Neural progenitor cell (in vitro differentiated cells): Measurements from ENCODE around the gene NMUR1. TPM values are rescaled to one million over a fixed set of nuclear protein-coding genes. Genes with fewer than 3 reads are reported as not detected.

Source experiments
- DNase-seq: peaks from one replicate; pipeline ENCODE4 v3.0.0-alpha.2; 2016; ENCODE audit warnings: low spot score
- H2AFZ ChIP-seq: fragments of 200-600 bp; sonication (generic); replicated peaks from 2 replicates; pipeline ENCODE4 v1.6.1; 2016; ENCODE audit warnings: antibody characterized with exemption
- H3F3A ChIP-seq: fragments of 200-600 bp; sonication (generic); 2 replicates; pipeline ENCODE4 v1.6.1; 2016; ENCODE audit warnings: antibody characterized with exemption, low read depth
- H3K27ac ChIP-seq: fragments of 200-600 bp; sonication (generic); 2 replicates; pipeline ENCODE4 v1.5.1; 2016; ENCODE audit warnings: mild to moderate bottlenecking
- H3K27me3 ChIP-seq: fragments of 200-600 bp; sonication (generic); 2 replicates; pipeline ENCODE4 v1.6.1; 2016; ENCODE audit warnings: mild to moderate bottlenecking, moderate library complexity
- H3K36me3 ChIP-seq: fragments of 200-600 bp; sonication (generic); 2 replicates; pipeline ENCODE4 v1.5.1; 2016
- H3K4me1 ChIP-seq: fragments of 200-600 bp; sonication (generic); 2 replicates; pipeline ENCODE4 v1.6.1; 2016; ENCODE audit warnings: mixed run types
- H3K4me2 ChIP-seq: fragments of 200-600 bp; sonication (generic); 2 replicates; pipeline ENCODE4 v1.6.1; 2016
- H3K4me3 ChIP-seq: fragments of 200-600 bp; sonication (generic); 2 replicates; pipeline ENCODE4 v1.5.1; 2016
- H3K79me2 ChIP-seq: fragments of 200-600 bp; sonication (generic); 2 replicates; pipeline ENCODE4 v1.6.1; 2016; ENCODE audit warnings: low read depth
- H3K9ac ChIP-seq: fragments of 200-600 bp; sonication (generic); 2 replicates; pipeline ENCODE4 v1.6.1; 2016
- H3K9me3 ChIP-seq: fragments of 200-600 bp; sonication (generic); 2 replicates; pipeline ENCODE4 v1.5.1; 2016; ENCODE audit warnings: low read depth
- H4K20me1 ChIP-seq: fragments of 200-600 bp; sonication (generic); 2 replicates; pipeline ENCODE4 v1.6.1; 2016; ENCODE audit warnings: low read depth
- H3K27ac Mint-ChIP-seq: 3 replicates; pipeline ENCODE4 v1.8.0; 2021; ENCODE audit warnings: mixed read lengths
- H3K27me3 Mint-ChIP-seq: 2 replicates; pipeline ENCODE4 v1.8.0; 2022; ENCODE audit warnings: low read depth, mild to moderate bottlenecking, inconsistent platforms, moderate library complexity, mixed read lengths; ENCODE audit not compliant: insufficient read depth
- H3K36me3 Mint-ChIP-seq: 3 replicates; pipeline ENCODE4 v1.8.0; 2021; ENCODE audit warnings: mixed read lengths
- H3K4me1 Mint-ChIP-seq: 3 replicates; pipeline ENCODE4 v1.8.0; 2021; ENCODE audit warnings: mixed read lengths
- H3K4me3 Mint-ChIP-seq: 3 replicates; pipeline ENCODE4 v1.8.0; 2021; ENCODE audit warnings: mild to moderate bottlenecking, moderate library complexity, mixed read lengths
- H3K9me3 Mint-ChIP-seq: 3 replicates; pipeline ENCODE4 v1.8.0; 2020; ENCODE audit warnings: mixed read lengths
- EZH2 ChIP-seq: fragments of 200-600 bp; sonication (generic); IDR thresholded peaks from 2 replicates; pipeline ENCODE4 v1.6.1; 2017; ENCODE audit warnings: antibody characterized with exemption, mild to moderate bottlenecking, moderate library complexity
- EZH2phosphoT487 ChIP-seq: fragments of 200-600 bp; sonication (generic); IDR thresholded peaks from 2 replicates; pipeline ENCODE4 v1.6.1; 2017; ENCODE audit warnings: antibody characterized with exemption
- total RNA-seq: library from RNA; depleted of rRNA; stranded (reverse); fragments of >200 nt; gene quantifications from 2 replicates; pipeline ENCODE4 v1.2.3, GENCODE V29; 2015; ENCODE audit warnings: low replicate concordance
- TF ChIP-seq, protein P1 (sequence below): fragments of 200-600 bp; sonication (generic); IDR thresholded peaks from 2 replicates; pipeline ENCODE4 v1.5.1; 2017; ENCODE audit warnings: antibody characterized with exemption, mild to moderate bottlenecking

Gene NMUR1
- total RNA-seq, 1 donor from 2014 or later: 0.52 TPM

DNA sequence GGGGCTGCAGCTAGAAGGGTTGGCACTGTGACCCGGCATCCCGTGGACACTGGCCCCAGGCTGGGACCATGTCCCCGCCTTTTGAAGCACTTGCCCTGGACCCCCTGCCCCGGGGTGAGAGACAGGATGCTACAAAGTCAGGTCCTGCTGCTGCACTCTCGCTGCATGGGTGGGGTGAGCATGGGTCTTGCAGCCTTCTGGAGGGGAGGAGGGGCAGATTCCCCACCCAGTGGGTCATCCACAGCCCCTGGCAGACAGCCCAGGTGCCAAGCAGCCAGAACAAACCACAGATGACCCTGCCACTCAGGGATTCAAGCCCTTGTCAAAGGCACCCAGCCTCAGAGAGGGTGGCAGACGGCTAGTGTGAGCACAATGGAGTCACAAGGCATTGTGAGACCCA, 5.7 kb upstream of the NMUR1 start:
- TF ChIP-seq, protein P1, sequence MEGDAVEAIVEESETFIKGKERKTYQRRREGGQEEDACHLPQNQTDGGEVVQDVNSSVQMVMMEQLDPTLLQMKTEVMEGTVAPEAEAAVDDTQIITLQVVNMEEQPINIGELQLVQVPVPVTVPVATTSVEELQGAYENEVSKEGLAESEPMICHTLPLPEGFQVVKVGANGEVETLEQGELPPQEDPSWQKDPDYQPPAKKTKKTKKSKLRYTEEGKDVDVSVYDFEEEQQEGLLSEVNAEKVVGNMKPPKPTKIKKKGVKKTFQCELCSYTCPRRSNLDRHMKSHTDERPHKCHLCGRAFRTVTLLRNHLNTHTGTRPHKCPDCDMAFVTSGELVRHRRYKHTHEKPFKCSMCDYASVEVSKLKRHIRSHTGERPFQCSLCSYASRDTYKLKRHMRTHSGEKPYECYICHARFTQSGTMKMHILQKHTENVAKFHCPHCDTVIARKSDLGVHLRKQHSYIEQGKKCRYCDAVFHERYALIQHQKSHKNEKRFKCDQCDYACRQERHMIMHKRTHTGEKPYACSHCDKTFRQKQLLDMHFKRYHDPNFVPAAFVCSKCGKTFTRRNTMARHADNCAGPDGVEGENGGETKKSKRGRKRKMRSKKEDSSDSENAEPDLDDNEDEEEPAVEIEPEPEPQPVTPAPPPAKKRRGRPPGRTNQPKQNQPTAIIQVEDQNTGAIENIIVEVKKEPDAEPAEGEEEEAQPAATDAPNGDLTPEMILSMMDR: no peak
- TF ChIP-seq EZH2: no peak
- no peak for TF ChIP-seq EZH2phosphoT487
- Histone ChIP-seq H2AFZ (no peak overlapping the region), H3K27me3 (peaks cover 2% of the 10 kb centered on the region), H3F3A (no peaks in the 10 kb centered on the region), H3K27ac (no peak overlapping the region), H3K4me3 (no peak overlapping the region), H3K4me2 (no peak overlapping the region), H3K79me2 (no peaks in the 10 kb centered on the region), H4K20me1 (no peaks in the 10 kb centered on the region), H3K9ac (no peak overlapping the region), H3K4me1 (no peaks in the 10 kb centered on the region), H3K9me3 (no peaks in the 10 kb centered on the region), H3K36me3 (no peaks in the 10 kb centered on the region)
- H3K36me3 Mint-ChIP-seq: no peaks in the 10 kb centered on the region
- DNase-seq: no peak
- H3K9me3 Mint-ChIP-seq: no peaks in the 10 kb centered on the region
- H3K27me3 Mint-ChIP-seq: peaks cover 8% of the 10 kb centered on the region
- peaks cover 16% of the 10 kb centered on the region for H3K4me1 Mint-ChIP-seq
- no peak overlapping the region for H3K27ac Mint-ChIP-seq
- H3K4me3 Mint-ChIP-seq: no peak overlapping the region

DNA sequence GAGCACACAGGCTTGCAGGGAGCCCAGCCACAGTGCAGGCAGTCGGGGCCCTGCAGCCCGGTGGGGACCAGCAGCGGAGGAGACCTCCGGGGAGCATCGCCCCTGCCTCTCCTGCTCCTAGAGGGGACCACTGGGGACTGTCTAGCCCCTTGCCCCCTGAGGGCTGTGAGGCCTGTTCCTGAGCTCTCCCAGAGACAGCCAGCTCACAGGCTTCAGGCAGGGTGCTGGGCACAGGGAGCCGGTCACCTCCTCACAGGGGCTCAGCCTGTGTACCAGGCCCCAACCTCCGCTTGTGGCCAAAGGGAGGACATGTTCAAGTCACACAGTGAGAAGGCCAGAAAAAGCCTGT, 3.5 kb upstream of the NMUR1 start:
- Histone ChIP-seq H3K9ac (no peak overlapping the region), H3K4me2 (no peak overlapping the region), H3K27me3 (peaks cover 24% of the 10 kb centered on the region), H3K4me3 (no peak overlapping the region), H3K79me2 (no peaks in the 10 kb centered on the region), H3K4me1 (no peaks in the 10 kb centered on the region), H3K36me3 (no peaks in the 10 kb centered on the region), H3K27ac (no peak overlapping the region), H3K9me3 (no peaks in the 10 kb centered on the region), H3F3A (no peaks in the 10 kb centered on the region), H4K20me1 (no peaks in the 10 kb centered on the region), H2AFZ (no peak overlapping the region)
- Mint-ChIP-seq H3K9me3 (no peaks in the 10 kb centered on the region), H3K27me3 (peaks cover 21% of the 10 kb centered on the region), H3K4me3 (no peak overlapping the region), H3K36me3 (no peaks in the 10 kb centered on the region), H3K4me1 (peaks cover 12% of the 10 kb centered on the region), H3K27ac (no peak overlapping the region)
- TF ChIP-seq EZH2: no peak
- TF ChIP-seq, protein P1: no peak
- no peak for TF ChIP-seq EZH2phosphoT487
- no peak for DNase-seq

DNA sequence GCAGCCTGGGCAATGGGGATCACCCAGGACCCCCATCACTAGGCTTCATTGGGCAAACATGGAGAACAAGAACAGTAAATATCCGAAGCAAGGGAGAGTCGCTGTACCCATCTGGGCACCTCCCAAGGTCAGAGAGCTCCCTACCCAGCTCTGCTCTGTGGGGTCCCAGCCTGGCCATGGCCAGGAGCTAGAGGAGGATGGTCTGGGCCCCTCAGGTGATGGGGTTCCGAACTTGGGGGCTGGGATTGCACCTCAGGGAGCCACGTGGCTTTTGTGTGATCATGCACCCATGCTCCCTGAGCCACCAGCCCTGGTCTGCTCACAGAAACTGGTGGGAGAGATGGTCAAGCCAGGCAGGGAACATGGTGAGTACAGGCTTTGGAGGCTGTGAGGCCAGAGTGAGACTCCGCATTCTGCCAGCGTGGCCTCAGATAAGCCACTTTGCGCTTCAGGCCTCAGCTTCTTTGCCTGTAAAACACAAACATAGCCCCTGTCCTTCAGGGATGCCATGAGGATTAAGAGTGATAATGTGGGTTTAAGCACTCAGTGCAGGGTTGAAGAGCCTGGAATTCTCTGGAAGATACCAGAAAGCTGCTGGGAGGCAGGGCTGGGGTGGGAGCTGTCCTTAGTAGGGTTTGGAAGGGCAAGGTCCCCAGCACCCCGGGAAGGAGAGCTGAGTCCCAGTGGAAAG, 3.0 kb upstream of the NMUR1 start:
- Histone ChIP-seq H3K27me3 (peaks cover 29% of the 10 kb centered on the region), H3K4me3 (no peak overlapping the region), H2AFZ (no peak overlapping the region), H3K9me3 (no peaks in the 10 kb centered on the region), H3K4me2 (no peak overlapping the region), H3K4me1 (no peaks in the 10 kb centered on the region), H3F3A (no peaks in the 10 kb centered on the region), H3K9ac (no peak overlapping the region), H3K27ac (no peak overlapping the region), H4K20me1 (no peaks in the 10 kb centered on the region), H3K79me2 (no peaks in the 10 kb centered on the region), H3K36me3 (no peaks in the 10 kb centered on the region)
- Mint-ChIP-seq H3K27me3 (peaks cover 22% of the 10 kb centered on the region), H3K4me1 (peaks cover 12% of the 10 kb centered on the region), H3K4me3 (peak overlapping the region; percentile 30), H3K36me3 (no peaks in the 10 kb centered on the region), H3K9me3 (no peaks in the 10 kb centered on the region), H3K27ac (peak overlapping the region; percentile 74)
- TF ChIP-seq EZH2phosphoT487 (no peak), EZH2 (no peak)
- TF ChIP-seq, protein P1: no peak
- peak; percentile 41 for DNase-seq
